Panc1 (cell line): Measurements from ENCODE around the gene DTYMK. TPM values are rescaled to one million over a fixed set of nuclear protein-coding genes. Genes with fewer than 3 reads are reported as not detected.
A peak's percentile ranks its signal among the peaks of the same experiment; 100 is the strongest.

Experiments
- ATAC-seq: fragments of 200-7000 bp; cut with Tn5 transposase; 2 replicates; pipeline ENCODE4 v1.9.1; 2020; ENCODE audit warnings: mild to moderate bottlenecking, moderate library complexity
- BruUV-seq: library from RNA; stranded (reverse); fragments of 400-500 nt; replicated peaks from 2 replicates; lab custom pipeline; 2021; lab: Mats Ljungman, UMichigan
- CTCF ChIA-PET: fragments of 300-600 bp; sonication (Branson Sonifier 250); formaldehyde crosslinking; loops from one replicate; lab custom pipeline; 2022; ENCODE audit warnings: antibody characterized with exemption; lab: Charles Lee
- POLR2A ChIA-PET: fragments of 300-600 bp; sonication (Branson Sonifier 250); formaldehyde crosslinking; loops from one replicate; lab custom pipeline; 2022; ENCODE audit warnings: antibody characterized with exemption; lab: Charles Lee
- DNase-seq: peaks from one replicate; pipeline ENCODE4 v3.0.0-alpha.2; 2010; ENCODE audit warnings: low read depth, low spot score
- H3K27ac ChIP-seq: 2 replicates; pipeline ENCODE4 v1.5.1; 2011; ENCODE audit warnings: mild to moderate bottlenecking, low read length, inconsistent platforms
- H3K27me3 ChIP-seq: fragments of 200-500 bp; sonication (Bioruptor generic); 2 replicates; pipeline ENCODE4 v1.6.0; 2014; ENCODE audit warnings: low read length, inconsistent platforms; ENCODE audit not compliant: control insufficient read depth, insufficient read depth
- H3K36me3 ChIP-seq: fragments of 200-500 bp; sonication (Bioruptor generic); 2 replicates; pipeline ENCODE4 v1.5.1; 2014; ENCODE audit warnings: inconsistent platforms, mild to moderate bottlenecking, low read length, moderate library complexity; ENCODE audit not compliant: control insufficient read depth, insufficient read depth
- H3K4me1 ChIP-seq: 2 replicates; pipeline ENCODE4 v1.5.1; 2011; ENCODE audit warnings: inconsistent platforms, mild to moderate bottlenecking, low read length, moderate library complexity; ENCODE audit not compliant: control insufficient read depth, insufficient read depth
- H3K4me3 ChIP-seq, 2 experiments: 2 replicates each; pipeline ENCODE4 v1.5.1; 2011 to 2012; ENCODE audit warnings: low read depth in 2 of 2, low read length in 2 of 2, mild to moderate bottlenecking in 2 of 2, inconsistent platforms in 1 of 2, moderate library complexity in 1 of 2
- H3K9me3 ChIP-seq: fragments of 200-500 bp; sonication (Bioruptor generic); 2 replicates; pipeline ENCODE4 v1.5.1; 2014; ENCODE audit warnings: low read depth, mild to moderate bottlenecking, inconsistent platforms, low read length, moderate library complexity; ENCODE audit not compliant: control insufficient read depth, insufficient read depth
- POLR2AphosphoS5 ChIP-seq: IDR thresholded peaks from 2 replicates; pipeline ENCODE4 v1.6.1; 2012; ENCODE audit warnings: mild to moderate bottlenecking, low read depth, low read length, moderate library complexity
- SIN3A ChIP-seq: IDR thresholded peaks from 2 replicates; pipeline ENCODE4 v1.6.1; 2012; ENCODE audit warnings: low read depth, mild to moderate bottlenecking, low read length, moderate library complexity, borderline replicate concordance; ENCODE audit not compliant: insufficient read depth
- TCF7L2 ChIP-seq: IDR thresholded peaks from 2 replicates; pipeline ENCODE4 v1.6.1; 2011; ENCODE audit warnings: mild to moderate bottlenecking, low read depth, low read length, inconsistent platforms
- in situ Hi-C: cut with HindIII; loops from 2 replicates; pipeline ENCODE4 v1.10.0; 2016; ENCODE audit warnings: low sequenced_read_pairs, low pct_unique_long_range_greater_than_20kb
- intact Hi-C: fragments of 100-400 bp; cut with micrococcal nuclease; formaldehyde crosslinking; loops from one replicate; pipeline ENCODE4 v1.10.0; 2022; ENCODE audit not compliant: unreplicated experiment
- total RNA-seq: library from RNA; stranded (reverse); gene quantifications from one replicate; pipeline ENCODE4 v1.2.1, GENCODE V29; 2021; ENCODE audit not compliant: unreplicated experiment
- TF ChIP-seq, protein P1 (sequence below), 2 experiments: IDR thresholded peaks; 2 replicates each; pipeline ENCODE4 v1.6.1; 2011 to 2012; ENCODE audit warnings: low read depth in 2 of 2, control low read depth in 1 of 2, low read length in 1 of 2, mild to moderate bottlenecking in 1 of 2, moderate library complexity in 1 of 2; ENCODE audit not compliant: insufficient read depth in 1 of 2

DTYMK gene
- total RNA-seq, 1 experiment from 2014 or later = 122 TPM

DNA sequence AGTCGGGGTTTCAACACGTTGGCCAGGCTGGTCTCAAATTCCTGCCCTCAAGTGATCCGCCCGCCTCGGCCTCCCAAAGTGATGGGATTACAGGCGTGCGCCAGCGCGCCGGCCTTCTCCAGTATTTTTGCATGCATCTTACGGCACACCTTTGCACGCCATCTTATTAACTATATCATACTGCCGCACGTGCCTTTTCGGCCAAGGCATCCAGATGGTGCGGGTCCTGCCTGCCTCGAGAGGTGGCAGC, 14.5 kb upstream of the DTYMK start:
- ChIA-PET POLR2A (interaction anchor here (1.0 kb wide), 1 partner anchor 33 kb away, joined by 3 read pairs; the partner anchor contains the start of gene D2HGDH), CTCF (no interaction called here)
- no peaks in the 10 kb centered on the region; the same call in 1 of the 2 replicates for H3K36me3 ChIP-seq
- peaks cover 10% of the 10 kb centered on the region for H3K4me1 ChIP-seq
- in situ Hi-C loops = no loop called here
- H3K9me3 ChIP-seq = no peaks in the 10 kb centered on the region
- no peak for ATAC-seq
- no peaks in the 10 kb centered on the region for H3K27me3 ChIP-seq
- peak overlapping the region; percentile 76 for H3K27ac ChIP-seq
- peak overlapping the region; percentile 62 to 63 for H3K4me3 ChIP-seq
- DNase-seq = peak; percentile 43
- no peak for TF ChIP-seq POLR2AphosphoS5
- TF ChIP-seq, protein P1, sequence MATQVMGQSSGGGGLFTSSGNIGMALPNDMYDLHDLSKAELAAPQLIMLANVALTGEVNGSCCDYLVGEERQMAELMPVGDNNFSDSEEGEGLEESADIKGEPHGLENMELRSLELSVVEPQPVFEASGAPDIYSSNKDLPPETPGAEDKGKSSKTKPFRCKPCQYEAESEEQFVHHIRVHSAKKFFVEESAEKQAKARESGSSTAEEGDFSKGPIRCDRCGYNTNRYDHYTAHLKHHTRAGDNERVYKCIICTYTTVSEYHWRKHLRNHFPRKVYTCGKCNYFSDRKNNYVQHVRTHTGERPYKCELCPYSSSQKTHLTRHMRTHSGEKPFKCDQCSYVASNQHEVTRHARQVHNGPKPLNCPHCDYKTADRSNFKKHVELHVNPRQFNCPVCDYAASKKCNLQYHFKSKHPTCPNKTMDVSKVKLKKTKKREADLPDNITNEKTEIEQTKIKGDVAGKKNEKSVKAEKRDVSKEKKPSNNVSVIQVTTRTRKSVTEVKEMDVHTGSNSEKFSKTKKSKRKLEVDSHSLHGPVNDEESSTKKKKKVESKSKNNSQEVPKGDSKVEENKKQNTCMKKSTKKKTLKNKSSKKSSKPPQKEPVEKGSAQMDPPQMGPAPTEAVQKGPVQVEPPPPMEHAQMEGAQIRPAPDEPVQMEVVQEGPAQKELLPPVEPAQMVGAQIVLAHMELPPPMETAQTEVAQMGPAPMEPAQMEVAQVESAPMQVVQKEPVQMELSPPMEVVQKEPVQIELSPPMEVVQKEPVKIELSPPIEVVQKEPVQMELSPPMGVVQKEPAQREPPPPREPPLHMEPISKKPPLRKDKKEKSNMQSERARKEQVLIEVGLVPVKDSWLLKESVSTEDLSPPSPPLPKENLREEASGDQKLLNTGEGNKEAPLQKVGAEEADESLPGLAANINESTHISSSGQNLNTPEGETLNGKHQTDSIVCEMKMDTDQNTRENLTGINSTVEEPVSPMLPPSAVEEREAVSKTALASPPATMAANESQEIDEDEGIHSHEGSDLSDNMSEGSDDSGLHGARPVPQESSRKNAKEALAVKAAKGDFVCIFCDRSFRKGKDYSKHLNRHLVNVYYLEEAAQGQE (IDR thresholded peaks at IDR 0.05; ENCODE audit: insufficient read depth in 1 of 2, low read depth in 2 of 2, low read length in 1 of 2) = no peak
- no peak for TF ChIP-seq SIN3A
- intact Hi-C loops = no loop called here
- no TSS peak for BruUV-seq

DNA sequence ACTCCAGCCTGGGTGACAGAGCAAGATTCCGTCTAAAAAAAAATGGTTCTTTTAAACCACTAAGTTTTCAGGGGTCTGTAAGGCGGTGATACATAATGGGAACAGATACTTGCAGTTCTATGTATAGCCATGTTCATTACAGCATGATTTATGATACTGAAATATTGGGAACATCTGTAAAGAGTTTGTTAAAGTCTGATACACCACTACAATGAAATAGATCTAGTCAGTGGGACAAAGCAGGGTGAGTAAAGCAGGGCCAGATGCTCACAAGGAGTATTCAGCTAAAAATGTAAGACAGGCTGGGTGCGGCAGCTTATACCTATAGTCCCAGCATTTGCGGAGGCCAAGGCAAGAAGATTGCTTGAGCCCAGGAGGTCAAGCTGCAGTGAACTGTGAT, 9.0 kb upstream of the DTYMK start:
- CTCF ChIA-PET = no interaction called here

DNA sequence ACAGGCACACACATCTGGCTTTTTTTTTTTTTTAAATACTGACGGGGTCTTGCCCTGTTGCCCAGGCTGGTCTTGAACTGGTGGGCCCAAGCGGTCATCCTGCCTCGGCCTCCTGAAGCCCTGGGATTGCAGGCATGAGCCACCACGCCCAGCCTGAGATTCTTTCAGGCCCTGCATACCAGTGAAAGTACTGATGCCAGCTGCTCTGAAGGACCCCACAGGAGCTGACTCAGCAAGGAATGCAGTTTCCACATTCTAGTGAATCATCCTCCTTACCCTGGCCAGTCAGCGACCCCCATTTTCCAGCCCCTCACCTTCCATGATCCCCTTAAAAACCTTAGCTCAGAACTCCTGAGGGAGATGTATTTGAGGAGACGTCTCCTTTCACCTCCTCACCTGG, 5.8 kb upstream of the DTYMK start:
- Histone ChIP-seq H3K27me3 (no peaks in the 10 kb centered on the region), H3K4me1 (peaks cover 7% of the 10 kb centered on the region), H3K27ac (no peak overlapping the region), H3K36me3 (0 out of 2 replicates have a peak, but pooled peaks cover 6% of the 10 kb centered on the region), H3K9me3 (no peaks in the 10 kb centered on the region), H3K4me3 (no peak overlapping the region)
- ChIA-PET CTCF (no interaction called here), POLR2A (no interaction called here)
- no TSS peak for BruUV-seq
- in situ Hi-C loops (no loop called here), intact Hi-C loops (no loop called here)
- ATAC-seq (no peak), DNase-seq (no peak)
- TF ChIP-seq SIN3A = no peak
- no peak for TF ChIP-seq TCF7L2
- TF ChIP-seq, protein P1 (IDR thresholded peaks at IDR 0.05; ENCODE audit: insufficient read depth in 1 of 2, low read depth in 2 of 2, low read length in 1 of 2) = no peak

More for the DNA sequence above, 9.0 kb upstream of the DTYMK start:
- DNase-seq (no peak), ATAC-seq (no peak)
- in situ Hi-C loops (no loop called here), intact Hi-C loops (no loop called here)
- POLR2A ChIA-PET = no interaction called here
- 0 out of 2 replicates have a peak, but pooled peaks cover under 1% of the 10 kb centered on the region for H3K4me1 ChIP-seq
- no peak overlapping the region for H3K4me3 ChIP-seq
- no TSS peak for BruUV-seq
- no peaks in the 10 kb centered on the region for H3K27me3 ChIP-seq
- no peaks in the 10 kb centered on the region for H3K36me3 ChIP-seq
- no peak for TF ChIP-seq POLR2AphosphoS5
- no peak for TF ChIP-seq SIN3A
- no peak for TF ChIP-seq TCF7L2
- H3K27ac ChIP-seq = no peak overlapping the region
- no peaks in the 10 kb centered on the region for H3K9me3 ChIP-seq
